RPMI8226 (cell line): Measurements from ENCODE around the gene RBM20.
"Not testable (repeated sequence)": the region's sequence is repeated elsewhere in the genome, so short reads cannot be mapped to it uniquely, and the experiment has no call there.

Source experiments
- DNase-seq: peaks from one replicate; pipeline ENCODE4 v3.0.0-alpha.2; 2015

RBM20 gene

GRCh38 chr10:110767601-110768000 is 123.5 kb downstream of the RBM20 start:
- not testable (repeated sequence) for DNase-seq

GRCh38 chr10:110770243-110770642 is 126.1 kb downstream of the RBM20 start:
- no peak for DNase-seq

DNA sequence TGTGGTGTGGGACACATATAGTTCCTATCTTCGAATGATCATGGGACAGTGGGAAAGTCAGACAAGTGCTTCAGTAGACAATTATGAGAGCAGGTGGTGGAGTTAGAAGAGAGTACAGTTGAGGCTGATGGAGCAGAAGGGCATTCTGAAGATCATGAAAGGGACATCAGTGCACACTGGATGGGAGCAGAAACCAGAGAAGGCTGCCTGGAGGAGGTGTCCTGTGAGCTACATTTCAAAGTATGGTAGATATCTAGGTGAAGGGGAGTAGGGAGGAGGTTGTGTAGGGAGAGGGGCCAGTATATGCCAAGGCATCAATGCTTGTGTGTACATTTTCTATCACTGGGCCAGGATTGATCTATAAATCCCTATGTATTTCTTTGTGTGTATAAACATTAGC is 127.3 kb downstream of the RBM20 start:
- no peak for DNase-seq

GRCh38 chr10:110771991-110772390 is 127.9 kb downstream of the RBM20 start:
- DNase-seq = no peak

DNA sequence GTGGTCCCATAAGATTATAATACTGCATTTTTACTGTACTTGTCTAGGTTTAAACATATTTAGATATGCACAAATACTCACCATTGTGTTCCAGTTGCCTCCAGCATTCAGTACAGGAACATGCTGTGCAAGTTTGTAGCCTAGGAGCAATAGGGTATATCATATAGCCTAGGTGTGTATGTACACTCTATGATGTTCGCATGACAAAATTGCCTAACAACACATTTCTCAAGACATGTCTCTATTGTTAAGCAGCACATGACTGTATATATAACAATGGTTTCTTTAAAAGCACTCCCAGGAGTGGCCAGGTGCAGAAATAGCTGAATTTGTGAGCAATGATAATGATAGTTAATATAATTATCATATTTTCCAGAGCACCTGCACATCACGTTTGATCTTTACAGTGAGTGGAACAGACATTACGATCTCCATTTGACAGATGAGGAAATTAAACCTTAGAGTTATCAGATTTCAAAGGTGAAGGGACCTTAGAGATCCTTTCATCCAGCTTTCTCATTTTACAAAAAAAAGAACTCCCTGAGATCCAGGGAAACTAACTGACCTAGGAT is 128.4 kb downstream of the RBM20 start:
- no peak for DNase-seq

GRCh38 chr10:110773693-110774068 is 129.5 kb downstream of the RBM20 start:
- no peak for DNase-seq

DNA sequence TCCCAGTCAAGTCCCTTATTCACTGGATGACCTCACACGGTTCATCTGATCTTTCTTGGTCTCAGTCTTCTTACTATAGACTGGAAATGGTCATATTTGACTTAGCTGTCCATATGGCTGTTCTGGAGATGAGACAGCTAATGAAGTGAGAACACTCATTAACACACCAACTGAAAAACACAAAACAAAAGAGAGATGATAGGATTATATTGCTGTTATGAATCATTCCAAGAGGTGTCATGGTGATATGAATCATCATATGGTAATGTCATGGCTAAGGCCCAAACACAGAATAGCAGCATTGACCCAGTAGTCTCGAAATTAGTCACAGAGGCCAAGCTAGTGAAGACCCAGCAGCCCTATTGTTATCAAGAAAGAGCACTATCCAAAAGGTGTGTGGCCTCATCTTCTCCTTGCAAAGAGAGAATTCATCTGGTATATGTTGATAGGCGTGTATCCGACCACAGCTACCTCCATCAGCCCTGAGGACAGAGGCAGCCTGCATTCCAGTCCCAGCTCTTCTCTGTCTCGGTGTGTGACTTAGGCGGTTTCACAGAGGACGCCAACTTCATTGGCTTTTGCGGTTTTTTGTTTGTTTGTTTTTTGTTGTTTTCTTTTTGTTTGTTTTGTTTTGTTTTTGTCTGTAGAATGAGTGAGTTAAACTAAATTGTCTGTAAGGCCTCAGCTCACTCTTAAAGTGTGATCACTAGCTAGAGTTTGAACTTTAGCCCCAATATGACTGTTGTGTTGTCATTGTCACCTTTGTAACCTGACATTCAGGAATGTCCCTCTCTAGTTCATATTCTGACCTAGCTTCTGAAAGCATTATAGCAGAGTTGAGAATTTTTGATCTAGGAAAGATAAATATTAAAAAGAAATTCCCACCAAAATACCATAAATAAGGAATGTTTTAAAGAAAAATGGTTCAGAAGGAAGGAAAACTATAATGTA is 130.2 kb downstream of the RBM20 start:
- DNase-seq = no peak

DNA sequence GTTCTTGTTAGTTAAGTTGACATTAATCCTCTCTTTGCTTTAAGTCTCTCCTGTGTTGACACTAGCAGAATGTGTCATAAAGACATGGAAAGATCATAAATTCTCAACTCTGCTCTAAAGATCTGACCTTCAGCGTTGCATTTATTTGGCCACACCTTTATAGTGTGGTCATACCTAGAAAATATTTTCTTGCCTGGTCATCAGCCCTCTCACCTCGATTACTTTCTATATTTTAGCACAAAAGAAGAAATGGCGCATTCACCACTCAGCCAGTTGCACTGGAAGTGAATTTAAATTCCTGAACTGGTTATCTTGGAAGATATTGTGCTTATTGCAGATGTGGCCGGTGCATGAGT is 130.9 kb downstream of the RBM20 start:
- DNase-seq = no peak

- DNase-seq = no peak
Observed at GRCh38 chr10:110775406-110775805, 131.3 kb downstream of the RBM20 start.

- no peak for DNase-seq
Observed at GRCh38 chr10:110777017-110777416, 132.9 kb downstream of the RBM20 start.

GRCh38 chr10:110777661-110778060 is 133.5 kb downstream of the RBM20 start:
- DNase-seq = no peak

GRCh38 chr10:110778211-110778610 is 134.1 kb downstream of the RBM20 start:
- no peak for DNase-seq

DNA sequence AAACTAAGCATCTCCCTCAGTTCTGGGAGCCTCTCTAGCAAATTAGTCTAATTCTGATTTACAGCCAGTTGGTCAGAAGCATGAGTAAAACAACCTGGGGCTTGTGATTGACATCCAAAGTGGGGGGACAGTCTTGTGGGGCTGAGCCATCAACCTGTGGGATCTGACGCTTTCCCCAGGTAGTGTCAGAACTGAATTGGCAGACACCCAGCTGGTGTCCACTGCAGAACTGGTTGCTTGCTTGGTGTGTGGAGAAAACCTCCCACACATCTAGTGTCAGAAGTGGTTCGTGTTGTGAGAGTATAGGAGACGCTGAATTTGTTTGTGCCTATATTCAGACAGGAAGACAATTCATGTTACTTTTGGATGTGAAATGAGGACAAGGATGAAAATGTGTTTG is 135.4 kb downstream of the RBM20 start:
- peak; percentile 10 for DNase-seq

- no peak for DNase-seq
Observed at GRCh38 chr10:110780704-110781103, 136.6 kb downstream of the RBM20 start.

- no peak for DNase-seq
Observed at GRCh38 chr10:110781139-110781538, 137.0 kb downstream of the RBM20 start.

- DNase-seq = no peak
Observed at GRCh38 chr10:110782616-110783015, 138.5 kb downstream of the RBM20 start.

- DNase-seq = no peak
Observed at GRCh38 chr10:110783509-110784107, 139.5 kb downstream of the RBM20 start.

DNA sequence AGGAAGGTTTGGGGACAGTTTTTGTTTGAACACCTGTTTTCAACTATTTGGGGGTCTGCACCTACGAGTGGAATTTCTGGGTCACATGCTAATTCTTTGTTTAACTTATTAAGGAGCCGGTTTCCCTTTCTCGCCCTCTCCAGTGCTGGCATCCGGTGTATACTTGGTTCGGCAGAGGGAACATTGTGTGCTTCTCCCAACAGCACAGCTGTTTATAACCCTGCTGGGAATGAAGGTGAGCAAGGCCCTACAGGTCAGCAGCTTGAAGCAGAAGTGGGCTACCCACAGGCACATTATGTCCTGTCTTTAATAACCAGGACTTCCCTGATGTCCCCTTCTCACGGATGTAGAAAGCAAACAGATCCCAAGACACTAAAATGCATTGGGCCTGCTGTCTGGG is 140.1 kb downstream of the RBM20 start:
- DNase-seq = no peak

- no peak for DNase-seq
Observed at GRCh38 chr10:110786172-110786571, 142.0 kb downstream of the RBM20 start.

DNA sequence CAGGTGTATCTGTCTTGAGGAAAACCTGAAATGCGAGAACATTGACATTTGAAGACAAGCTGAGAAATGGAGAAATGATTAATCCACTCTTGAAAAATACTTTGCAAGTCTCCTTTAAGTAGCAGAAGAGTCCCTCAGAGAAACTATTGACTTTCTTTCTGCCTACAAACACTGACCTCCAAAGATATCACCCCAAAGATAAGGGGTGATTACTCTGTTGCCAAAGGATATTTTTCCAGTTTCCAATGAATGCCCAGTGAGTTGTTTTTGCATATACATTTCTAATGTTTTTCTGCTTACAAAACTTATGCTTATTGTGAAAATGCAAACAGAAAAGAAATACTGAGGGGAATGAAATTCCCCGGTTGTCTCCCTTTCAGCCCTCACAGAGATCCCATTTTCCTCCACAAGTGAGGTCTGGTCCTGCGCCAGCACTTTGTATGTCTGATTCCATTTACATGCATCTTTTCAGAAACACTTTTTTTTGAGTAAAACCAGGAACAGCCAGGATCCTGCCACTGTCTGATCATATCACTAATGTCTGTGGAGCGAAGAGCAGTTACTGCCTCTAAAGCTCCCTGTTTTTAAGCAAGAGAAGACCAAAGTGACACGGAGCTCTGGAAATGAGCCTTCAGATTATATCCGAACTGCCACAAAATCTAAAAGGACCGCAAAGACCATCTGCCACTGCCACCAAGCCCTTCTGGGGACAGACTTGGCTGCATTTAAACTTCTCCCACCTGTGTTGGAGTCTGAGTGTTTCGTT is 144.7 kb downstream of the RBM20 start:
- no peak for DNase-seq

GRCh38 chr10:110789604-110790433 is 145.7 kb downstream of the RBM20 start:
- no peak for DNase-seq

GRCh38 chr10:110790913-110791506 is 146.9 kb downstream of the RBM20 start:
- no peak for DNase-seq
